Activated naive CD4-positive, alpha-beta T cell treated with Interleukin-2 at 50 U/mL for 16 hours (primary cell): ENCODE measurements around the gene LRRC8C.

ENCODE experiments used
- DNase-seq: peaks from one replicate; pipeline ENCODE4 v3.0.0-alpha.2; 2020

Gene LRRC8C

GRCh38 chr1:89635825-89636815 is 3.2 kb downstream of the LRRC8C start:
- no peak for DNase-seq

- DNase-seq = no peak
Observed at GRCh38 chr1:89637496-89637895, 4.6 kb downstream of the LRRC8C start.

- no peak for DNase-seq
Observed at GRCh38 chr1:89640440-89640839, 7.5 kb downstream of the LRRC8C start.

GRCh38 chr1:89641781-89642180 is 8.9 kb downstream of the LRRC8C start:
- no peak for DNase-seq

- DNase-seq = no peak
Observed at GRCh38 chr1:89643577-89643976, 10.7 kb downstream of the LRRC8C start.

- DNase-seq = no peak
Observed at GRCh38 chr1:89644119-89644814, 11.3 kb downstream of the LRRC8C start.

- no peak for DNase-seq
Observed at GRCh38 chr1:89646259-89646658, 13.3 kb downstream of the LRRC8C start.

GRCh38 chr1:89649783-89650182 is 16.9 kb downstream of the LRRC8C start:
- no peak for DNase-seq

- no peak for DNase-seq
Observed at GRCh38 chr1:89652373-89652772, 19.5 kb downstream of the LRRC8C start.

GRCh38 chr1:89657886-89658285 is 25.0 kb downstream of the LRRC8C start:
- no peak for DNase-seq

GRCh38 chr1:89659322-89660081 is 26.6 kb downstream of the LRRC8C start:
- DNase-seq = peak; percentile 27

- no peak for DNase-seq
Observed at GRCh38 chr1:89660224-89661061, 27.5 kb downstream of the LRRC8C start.

GRCh38 chr1:89665941-89666340 is 33.0 kb downstream of the LRRC8C start:
- DNase-seq = no peak

GRCh38 chr1:89666640-89667039 is 33.7 kb downstream of the LRRC8C start:
- DNase-seq = no peak

- DNase-seq = no peak
Observed at GRCh38 chr1:89667691-89668090, 34.8 kb downstream of the LRRC8C start.

GRCh38 chr1:89668961-89669360 is 36.0 kb downstream of the LRRC8C start:
- DNase-seq = no peak

- no peak for DNase-seq
Observed at GRCh38 chr1:89669441-89669840, 36.5 kb downstream of the LRRC8C start.

GRCh38 chr1:89670163-89670562 is 37.2 kb downstream of the LRRC8C start:
- DNase-seq = no peak

- no peak for DNase-seq
Observed at GRCh38 chr1:89670711-89671110, 37.8 kb downstream of the LRRC8C start.

- no peak for DNase-seq
Observed at GRCh38 chr1:89671775-89672488, 39.0 kb downstream of the LRRC8C start.

- DNase-seq = no peak
Observed at GRCh38 chr1:89672489-89673183, 39.7 kb downstream of the LRRC8C start.
